ENCODE measurements around the gene SRGAP1. TPM values are rescaled to one million over a fixed set of nuclear protein-coding genes. Genes with fewer than 3 reads are reported as not detected.

SRGAP1 gene
- total RNA-seq, 4 donors from 2014 or later: 7.6 to 17.5 (median 14.6) TPM

DNA sequence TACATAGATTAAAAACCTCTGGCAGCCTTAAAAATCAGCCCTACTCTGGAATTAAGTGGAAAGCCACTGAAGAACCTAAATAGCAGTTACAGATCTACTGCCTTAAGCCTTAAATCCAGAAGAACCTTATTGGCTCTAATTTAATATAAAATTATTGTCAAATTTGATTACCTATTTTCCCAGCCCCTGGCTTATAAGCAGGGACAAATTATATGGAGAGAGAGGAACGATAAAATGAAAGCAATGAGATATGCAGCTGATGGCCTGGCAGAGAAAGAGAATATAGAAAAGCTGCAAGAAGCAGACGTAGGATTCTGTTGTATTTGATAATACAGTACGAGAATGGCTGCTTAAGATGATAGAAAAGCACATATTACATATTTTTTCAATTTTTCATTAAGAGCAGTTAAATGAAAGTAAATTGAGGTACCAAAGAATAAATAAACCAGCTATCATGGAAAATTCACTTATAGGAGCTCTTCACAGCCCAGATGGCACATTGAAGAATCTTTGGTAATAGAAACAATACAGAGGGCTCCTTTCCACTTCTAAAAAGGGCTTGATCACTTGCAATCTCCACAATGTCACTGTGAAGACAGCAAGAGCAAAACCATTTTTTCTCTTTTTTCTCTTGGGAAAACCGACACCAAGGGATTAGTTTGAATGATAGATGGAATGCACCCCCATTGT, 248.2 kb downstream of the SRGAP1 start:
- Histone ChIP-seq H3K9me3 (no peaks in the 10 kb centered on the region), H3K27ac (replicated peaks in 1 of 4) (no peak overlapping the region), H3K27me3 (no peaks in the 10 kb centered on the region), H3K4me1 (peaks cover 20 to 35% (median 23%) of the 10 kb centered on the region in 4 donors), H3K4me3 (no peak overlapping the region), H3K36me3 (peaks cover 0 to 4% (median 0%) of the 10 kb centered on the region in 4 donors)
- no peak for DNase-seq (ENCODE audit: extremely low spot score)
- intact Hi-C loops (cut with DNase I): no loop called here
- TF ChIP-seq, protein P1, sequence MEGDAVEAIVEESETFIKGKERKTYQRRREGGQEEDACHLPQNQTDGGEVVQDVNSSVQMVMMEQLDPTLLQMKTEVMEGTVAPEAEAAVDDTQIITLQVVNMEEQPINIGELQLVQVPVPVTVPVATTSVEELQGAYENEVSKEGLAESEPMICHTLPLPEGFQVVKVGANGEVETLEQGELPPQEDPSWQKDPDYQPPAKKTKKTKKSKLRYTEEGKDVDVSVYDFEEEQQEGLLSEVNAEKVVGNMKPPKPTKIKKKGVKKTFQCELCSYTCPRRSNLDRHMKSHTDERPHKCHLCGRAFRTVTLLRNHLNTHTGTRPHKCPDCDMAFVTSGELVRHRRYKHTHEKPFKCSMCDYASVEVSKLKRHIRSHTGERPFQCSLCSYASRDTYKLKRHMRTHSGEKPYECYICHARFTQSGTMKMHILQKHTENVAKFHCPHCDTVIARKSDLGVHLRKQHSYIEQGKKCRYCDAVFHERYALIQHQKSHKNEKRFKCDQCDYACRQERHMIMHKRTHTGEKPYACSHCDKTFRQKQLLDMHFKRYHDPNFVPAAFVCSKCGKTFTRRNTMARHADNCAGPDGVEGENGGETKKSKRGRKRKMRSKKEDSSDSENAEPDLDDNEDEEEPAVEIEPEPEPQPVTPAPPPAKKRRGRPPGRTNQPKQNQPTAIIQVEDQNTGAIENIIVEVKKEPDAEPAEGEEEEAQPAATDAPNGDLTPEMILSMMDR (IDR thresholded peaks at IDR 0.05): no peak
- TF ChIP-seq EP300 (IDR thresholded peaks at IDR 0.05) (no peak), POLR2AphosphoS5 (IDR thresholded peaks at IDR 0.05) (no peak), POLR2A (IDR thresholded peaks at IDR 0.05; ENCODE audit: low read depth) (no peak)
- WGBS: 89% methylated on average over 4 of the region's 4 CpGs

DNA sequence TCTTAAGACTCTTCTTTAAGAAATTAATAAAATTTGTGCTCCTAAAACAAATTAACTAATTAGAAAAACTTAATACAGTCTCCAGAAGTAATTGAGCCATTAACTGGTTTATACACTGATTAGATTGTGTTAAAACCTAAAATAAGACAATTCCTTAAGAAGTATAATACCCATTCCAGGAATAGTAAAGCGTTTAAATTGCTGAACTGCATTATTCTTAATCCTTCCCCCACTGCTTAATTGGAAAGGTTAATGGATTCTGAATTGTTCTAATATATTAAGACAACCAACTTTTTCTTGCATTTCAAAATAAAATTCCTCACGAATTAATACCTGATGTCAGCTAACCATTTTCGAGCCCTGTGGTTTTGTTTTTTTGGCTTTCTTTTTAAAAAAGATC, 249.2 kb downstream of the SRGAP1 start:
- TF ChIP-seq POLR2AphosphoS5 (IDR thresholded peaks at IDR 0.05) (no peak), EP300 (IDR thresholded peaks at IDR 0.05) (no peak), POLR2A (IDR thresholded peaks at IDR 0.05; ENCODE audit: low read depth) (no peak)
- TF ChIP-seq, protein P1 (IDR thresholded peaks at IDR 0.05): no peak
- DNase-seq (ENCODE audit: extremely low spot score): no peak
- peaks cover 0 to 5% (median 0%) of the 10 kb centered on the region in 4 donors for H3K36me3 ChIP-seq
- H3K4me3 ChIP-seq: no peak overlapping the region
- H3K9me3 ChIP-seq: no peaks in the 10 kb centered on the region
- H3K27me3 ChIP-seq: no peaks in the 10 kb centered on the region
- 81% methylated on average over 3 of the region's 3 CpGs for WGBS
- no peak overlapping the region for H3K27ac ChIP-seq (replicated peaks in 1 of 4)
- peaks cover 15 to 35% (median 19%) of the 10 kb centered on the region in 4 donors for H3K4me1 ChIP-seq
- intact Hi-C loops (cut with DNase I): no loop called here

DNA sequence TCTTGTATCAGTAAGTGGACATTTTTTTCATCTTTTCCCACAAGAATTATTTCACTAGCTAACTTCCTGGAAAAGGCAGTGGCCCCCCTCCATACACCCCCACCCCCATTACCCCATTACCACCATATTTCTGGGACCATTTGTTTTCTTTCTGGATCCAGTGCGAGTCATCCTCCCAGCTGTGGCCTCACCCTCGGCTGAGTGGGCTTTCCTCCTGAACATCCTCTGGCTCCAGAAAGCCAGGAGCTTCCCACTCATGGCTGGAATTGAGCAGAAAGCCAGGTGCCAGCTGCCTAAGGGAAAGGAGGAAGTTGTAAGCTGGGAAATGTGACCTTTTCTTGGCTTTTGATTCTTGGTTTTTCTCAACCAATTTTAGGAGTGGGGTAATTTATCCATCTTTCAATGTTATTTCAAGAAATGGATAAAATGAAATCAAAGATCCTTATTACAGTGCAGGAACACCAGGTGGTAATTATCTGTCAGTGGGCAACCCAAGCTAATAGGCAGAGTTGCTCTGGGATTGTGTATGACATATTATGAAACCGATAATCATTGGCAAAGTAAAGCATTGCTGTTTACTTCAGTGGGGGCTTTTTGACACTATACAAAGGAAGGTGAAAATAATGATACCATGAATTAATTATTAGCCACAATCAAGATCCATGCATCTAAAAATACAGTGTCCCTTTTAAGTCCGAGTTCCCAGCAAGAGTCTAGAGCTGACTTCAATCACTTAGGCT, 253.0 kb downstream of the SRGAP1 start:
- H3K27ac ChIP-seq (replicated peaks in 1 of 4): peak overlapping the region in 3 of 4 donors; percentile 5 to 72 (median 8)
- intact Hi-C loops (cut with DNase I): no loop called here

DNA sequence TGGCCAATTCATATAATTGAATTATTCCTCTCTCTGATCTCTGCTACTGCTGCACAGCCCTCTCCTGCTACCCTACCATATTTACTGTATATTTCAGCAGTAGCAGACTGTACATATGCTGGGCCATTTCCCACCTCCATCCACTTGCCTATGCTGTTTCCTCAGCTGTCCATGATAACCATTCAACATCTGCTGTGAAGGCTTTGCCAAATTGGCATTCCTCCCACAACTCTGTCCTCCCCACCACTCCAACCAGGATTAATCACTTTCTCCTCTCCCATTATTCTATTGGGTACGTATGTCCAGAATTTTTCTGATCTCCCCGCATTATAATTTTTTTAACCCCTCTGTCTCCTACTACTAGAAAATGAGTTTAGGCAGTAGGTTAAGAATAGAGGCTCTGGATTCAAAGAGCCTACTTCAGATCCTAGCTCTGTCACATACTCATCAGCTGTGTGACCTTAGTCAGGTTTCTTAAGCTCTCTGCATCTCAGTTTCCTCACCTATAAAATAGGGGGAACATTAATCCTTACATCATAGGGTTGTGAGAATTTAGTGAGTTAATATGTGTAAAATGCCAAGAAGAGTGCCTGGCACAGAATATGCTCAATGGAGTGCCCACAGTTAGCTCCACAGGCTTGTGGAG, 254.3 kb downstream of the SRGAP1 start:
- WGBS: 29% methylated on average over 2 of the region's 2 CpGs
- DNase-seq (ENCODE audit: extremely low spot score): no peak
- H3K9me3 ChIP-seq: no peaks in the 10 kb centered on the region
- H3K4me3 ChIP-seq: no peak overlapping the region
- intact Hi-C loops (cut with DNase I): no loop called here
- no peak for TF ChIP-seq POLR2AphosphoS5 (IDR thresholded peaks at IDR 0.05)
- TF ChIP-seq, protein P1 (IDR thresholded peaks at IDR 0.05): no peak
- no peak for TF ChIP-seq EP300 (IDR thresholded peaks at IDR 0.05)
- no peak for TF ChIP-seq POLR2A (IDR thresholded peaks at IDR 0.05; ENCODE audit: low read depth)
- H3K27me3 ChIP-seq: no peaks in the 10 kb centered on the region
- peak overlapping the region; percentile 64 to 75 (median 74) for H3K27ac ChIP-seq (replicated peaks in 1 of 4)
- peaks cover 0 to 5% (median 0%) of the 10 kb centered on the region in 4 donors for H3K36me3 ChIP-seq
- H3K4me1 ChIP-seq: peaks cover 0 to 43% (median 31%) of the 10 kb centered on the region in 4 donors

More for the DNA sequence above, 253.0 kb downstream of the SRGAP1 start:
- Histone ChIP-seq H3K9me3 (no peaks in the 10 kb centered on the region), H3K27me3 (no peaks in the 10 kb centered on the region), H3K4me3 (no peak overlapping the region), H3K4me1 (peaks cover 0 to 35% (median 24%) of the 10 kb centered on the region in 4 donors), H3K36me3 (peaks cover 0 to 5% (median 0%) of the 10 kb centered on the region in 4 donors)
- DNase-seq (ENCODE audit: extremely low spot score): peak; percentile 29
- WGBS: 56% methylated on average over 4 of the region's 4 CpGs
- TF ChIP-seq POLR2A (IDR thresholded peaks at IDR 0.05; ENCODE audit: low read depth) (no peak), EP300 (IDR thresholded peaks at IDR 0.05) (no peak), POLR2AphosphoS5 (IDR thresholded peaks at IDR 0.05) (no peak)
- TF ChIP-seq, protein P1 (IDR thresholded peaks at IDR 0.05): no peak
